ENCODE data around the gene STOML3.
A peak's percentile ranks its signal among the peaks of the same experiment; 100 is the strongest.

Gene STOML3

GRCh38 chr13:39037880-39038568 lies 47.4 kb upstream of the STOML3 start, which contains the start of the genes NHLRC3 and PROSER1:
TSS of gene NHLRC3 (plus strand) at chr13:39038456. CDS start at chr13:39038640, 184 bp downstream.
TSS of gene PROSER1 (minus strand) at chr13:39038089. CDS start at chr13:39037242, 847 bp downstream.
- no peak for TF ChIP-seq NFIC (IDR thresholded peaks at IDR 0.05)
- no peak for TF ChIP-seq FOXM1 (IDR thresholded peaks at IDR 0.05; ENCODE audit: borderline replicate concordance, low read depth)
- TF ChIP-seq TEAD4 (IDR thresholded peaks at IDR 0.05) = no peak
- no peak for TF ChIP-seq EP300 (IDR thresholded peaks at IDR 0.05; ENCODE audit: borderline replicate concordance)
- TF ChIP-seq TAF1 (IDR thresholded peaks at IDR 0.05; ENCODE audit: low read depth) = peak; percentile 69
- no peak for TF ChIP-seq REST (IDR thresholded peaks at IDR 0.05; ENCODE audit: low read depth)
- peak; percentile 76 for TF ChIP-seq USF1 (IDR thresholded peaks at IDR 0.05)
- peak; percentile 45; the same call in 1 of the 2 replicates for TF ChIP-seq YY1 (IDR thresholded peaks at IDR 0.05; ENCODE audit: low read depth)
- peak; percentile 93 for TF ChIP-seq MAX (IDR thresholded peaks at IDR 0.05)
- TF ChIP-seq ZBTB7A (IDR thresholded peaks at IDR 0.05; ENCODE audit: low read depth) = peak; percentile 72; the same call in 1 of the 2 replicates
- 0 out of 2 replicates have a peak, but pooled peaks have one; percentile 21 for TF ChIP-seq TCF12 (IDR thresholded peaks at IDR 0.05; ENCODE audit: low read depth)
- peak; percentile 87 for TF ChIP-seq CREB1 (IDR thresholded peaks at IDR 0.05; ENCODE audit: low read depth)
- TF ChIP-seq RAD21 (IDR thresholded peaks at IDR 0.05; ENCODE audit: low read depth) = no peak

GRCh38 chr13:39037410-39037879 lies 46.8 kb upstream of the STOML3 start:
- TF ChIP-seq TCF12 (IDR thresholded peaks at IDR 0.05; ENCODE audit: low read depth) = no peak

GRCh38 chr13:39036212-39036611 lies 45.6 kb upstream of the STOML3 start:
- no peak for TF ChIP-seq CREB1 (IDR thresholded peaks at IDR 0.05; ENCODE audit: low read depth)
- TF ChIP-seq YY1 (IDR thresholded peaks at IDR 0.05; ENCODE audit: low read depth) = no peak
- no peak for TF ChIP-seq MAX (IDR thresholded peaks at IDR 0.05)

- TF ChIP-seq REST (IDR thresholded peaks at IDR 0.05; ENCODE audit: low read depth) (no peak), MAX (IDR thresholded peaks at IDR 0.05) (no peak), NFIC (IDR thresholded peaks at IDR 0.05) (no peak), USF1 (IDR thresholded peaks at IDR 0.05) (no peak)
Observed at GRCh38 chr13:39035799-39036198, 45.2 kb upstream of the STOML3 start.

- no peak for TF ChIP-seq ZBTB7A (IDR thresholded peaks at IDR 0.05; ENCODE audit: low read depth)
Observed at GRCh38 chr13:39035204-39035603, 44.6 kb upstream of the STOML3 start.

GRCh38 chr13:39034085-39034484 lies 43.5 kb upstream of the STOML3 start:
- no peak for TF ChIP-seq YY1 (IDR thresholded peaks at IDR 0.05; ENCODE audit: low read depth)
- TF ChIP-seq MAX (IDR thresholded peaks at IDR 0.05) = no peak
- TF ChIP-seq TCF12 (IDR thresholded peaks at IDR 0.05; ENCODE audit: low read depth) = no peak
- TF ChIP-seq FOXM1 (IDR thresholded peaks at IDR 0.05; ENCODE audit: borderline replicate concordance, low read depth) = no peak
- no peak for TF ChIP-seq TEAD4 (IDR thresholded peaks at IDR 0.05)
- no peak for TF ChIP-seq EGR1 (IDR thresholded peaks at IDR 0.05)
- TF ChIP-seq ZBTB7A (IDR thresholded peaks at IDR 0.05; ENCODE audit: low read depth) = no peak
- no peak for TF ChIP-seq CEBPB (IDR thresholded peaks at IDR 0.05)
- no peak for TF ChIP-seq RAD21 (IDR thresholded peaks at IDR 0.05; ENCODE audit: low read depth)
